HG03196 (cell line): Measurements from ENCODE around the gene ACOX2.

Source experiments
- ATAC-seq: cut with Tn5 transposase; IDR thresholded peaks from one replicate; pipeline ENCODE4 v1.9.1; 2021; ENCODE audit not compliant: unreplicated experiment

Gene ACOX2

GRCh38 chr3:58536501-58537411, at the start of gene ACOX2:
Gene ACOX2, minus strand, starts transcription at chr3:58537190. Its CDS starts 2,084 bp downstream, at chr3:58535106.
- ATAC-seq, result no peak

- no peak for ATAC-seq
Observed at GRCh38 chr3:58585994-58586393, 49.0 kb upstream of the ACOX2 start.

GRCh38 chr3:58585005-58585786, 48.2 kb upstream of the ACOX2 start:
- ATAC-seq, result peak; percentile 80

GRCh38 chr3:58584690-58585004, 47.7 kb upstream of the ACOX2 start:
- ATAC-seq, result no peak

- no peak for ATAC-seq
Observed at GRCh38 chr3:58581328-58582091, 44.5 kb upstream of the ACOX2 start.

DNA sequence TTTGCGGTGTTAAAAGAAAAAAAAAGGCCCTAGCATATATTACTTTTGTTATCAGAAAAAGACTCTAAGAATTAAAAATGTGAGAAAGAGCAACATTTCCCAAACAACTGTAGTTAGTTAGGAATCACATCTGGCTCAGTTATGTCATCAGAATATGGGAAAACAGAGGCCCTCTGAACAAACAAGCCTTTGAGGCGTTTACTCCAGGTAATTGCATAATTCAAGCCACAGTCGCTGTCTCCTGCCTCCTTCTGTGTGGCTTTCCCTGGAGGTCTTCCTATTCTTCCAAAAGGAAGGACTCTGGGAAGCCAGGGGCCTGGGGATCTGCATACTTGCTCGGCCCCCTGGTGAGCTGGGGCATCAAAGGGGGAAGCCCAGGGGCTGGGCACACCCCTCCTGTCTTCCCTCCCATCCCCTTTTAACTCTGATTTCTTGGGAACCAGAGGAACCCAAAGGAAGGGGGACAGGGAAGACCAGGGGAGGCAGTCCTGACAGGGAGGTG, 43.9 kb upstream of the ACOX2 start:
- no peak for ATAC-seq

- no peak for ATAC-seq
Observed at GRCh38 chr3:58578873-58579272, 41.9 kb upstream of the ACOX2 start.

- no peak for ATAC-seq
Observed at GRCh38 chr3:58577269-58577821, 40.4 kb upstream of the ACOX2 start, which contains the start of gene FAM107A. Gene FAM107A, minus strand, starts transcription at chr3:58577391. Its CDS starts 7,531 bp downstream, at chr3:58569860.

GRCh38 chr3:58576716-58577115, 39.7 kb upstream of the ACOX2 start:
- no peak for ATAC-seq

GRCh38 chr3:58575971-58576652, 39.1 kb upstream of the ACOX2 start:
- no peak for ATAC-seq

DNA sequence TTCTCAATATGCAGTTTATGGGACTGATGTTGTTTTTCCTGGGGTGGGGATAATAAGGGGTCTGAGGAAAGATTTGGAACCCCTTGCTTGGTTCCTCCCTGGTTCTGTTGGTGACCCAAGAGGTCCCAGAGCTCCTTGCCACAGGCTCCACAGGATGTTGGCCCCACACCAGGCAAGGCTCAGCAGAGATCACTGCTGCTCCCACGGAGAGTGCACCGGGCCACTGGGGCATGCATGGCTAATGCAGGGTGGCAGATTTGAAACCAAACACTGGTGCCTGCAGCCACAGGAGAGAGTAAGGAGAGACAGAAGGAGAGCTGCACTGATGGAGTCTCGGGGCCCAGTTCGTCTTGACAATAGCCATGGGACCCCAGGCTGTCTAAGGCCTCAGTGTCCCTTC, 37.7 kb upstream of the ACOX2 start:
- ATAC-seq, result no peak

- ATAC-seq, result no peak
Observed at GRCh38 chr3:58574106-58574505, 37.1 kb upstream of the ACOX2 start.

- no peak for ATAC-seq
Observed at GRCh38 chr3:58573640-58574039, 36.6 kb upstream of the ACOX2 start.

DNA sequence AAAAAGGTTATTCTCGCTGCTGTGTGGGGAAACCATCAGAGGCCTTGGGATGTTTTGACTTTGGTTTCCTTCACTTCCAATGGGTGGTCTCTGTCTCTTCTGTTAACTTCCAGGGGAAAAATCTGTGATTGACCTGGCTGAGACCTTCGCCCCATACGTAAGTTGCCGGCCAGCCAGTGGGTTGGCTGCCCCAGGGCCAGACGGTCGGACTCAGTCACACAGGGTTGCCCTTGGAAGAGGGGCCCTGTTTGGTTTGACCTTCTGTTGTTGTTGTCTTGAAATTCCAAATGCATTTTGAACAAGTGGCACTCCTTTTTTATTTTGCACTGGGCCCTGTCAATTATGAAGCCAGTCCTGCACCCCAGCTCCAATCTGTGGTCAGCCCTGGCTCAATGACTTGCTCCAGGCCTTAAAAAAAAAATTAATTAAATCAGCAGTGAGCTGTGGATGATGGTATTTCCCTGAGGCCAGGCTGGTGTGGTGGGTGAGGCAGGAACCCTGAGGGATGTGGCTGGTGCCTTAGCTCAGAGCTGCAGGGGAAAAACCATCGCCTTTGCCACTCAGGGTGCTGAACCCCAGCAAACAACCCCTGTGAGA, 35.7 kb upstream of the ACOX2 start:
- ATAC-seq, result no peak

GRCh38 chr3:58572013-58572633, 35.1 kb upstream of the ACOX2 start:
- ATAC-seq, result no peak

GRCh38 chr3:58570851-58571250, 33.9 kb upstream of the ACOX2 start:
- ATAC-seq, result no peak

GRCh38 chr3:58569287-58570001, 32.5 kb upstream of the ACOX2 start:
- ATAC-seq, result no peak

- no peak for ATAC-seq
Observed at GRCh38 chr3:58568572-58569286, 31.7 kb upstream of the ACOX2 start.
